ENCODE measurements around the gene PGLYRP4.

The PGLYRP4 gene

GRCh38 chr1:153348511-153349362, at the start of gene PGLYRP4:
PGLYRP4 (minus strand) TSS chr1:153348841; CDS start chr1:153347932, 909 bp downstream.
- DNase-seq = no peak

DNA sequence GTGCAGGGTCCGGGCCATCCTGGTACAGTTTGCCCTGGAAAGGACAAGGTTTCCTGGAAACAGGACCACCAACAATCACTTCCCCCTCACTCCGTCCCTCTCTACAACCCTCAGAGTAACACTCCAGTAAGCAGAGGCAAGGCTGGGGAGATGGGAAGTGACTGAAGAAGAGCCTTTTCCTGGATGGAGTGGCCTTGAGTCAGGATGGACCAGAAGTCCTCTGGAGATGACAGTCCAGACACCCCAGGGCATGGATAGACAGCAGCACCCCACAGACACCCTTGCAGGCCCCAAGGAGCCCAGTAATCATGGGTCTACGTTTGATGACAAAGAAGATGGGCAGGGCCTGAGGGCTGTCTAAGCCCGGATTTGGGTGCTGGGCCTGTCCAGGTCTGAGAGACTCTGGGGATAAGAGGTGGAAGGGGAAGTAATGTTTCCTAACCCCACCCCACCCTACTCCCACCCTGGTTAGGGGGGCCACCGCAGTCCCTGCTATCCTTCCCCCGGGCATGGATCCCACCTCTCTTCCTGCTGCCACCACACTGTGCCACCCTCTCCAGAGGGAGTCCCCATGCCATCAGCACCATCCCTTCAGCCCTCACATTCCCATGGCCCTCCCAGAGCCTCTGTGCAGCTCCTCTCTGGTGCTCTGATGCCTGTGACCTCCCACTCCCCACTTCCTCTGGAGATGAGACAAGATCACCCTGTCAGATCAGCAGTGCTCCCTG, 49.4 kb upstream of the PGLYRP4 start:
- no peak for DNase-seq

DNA sequence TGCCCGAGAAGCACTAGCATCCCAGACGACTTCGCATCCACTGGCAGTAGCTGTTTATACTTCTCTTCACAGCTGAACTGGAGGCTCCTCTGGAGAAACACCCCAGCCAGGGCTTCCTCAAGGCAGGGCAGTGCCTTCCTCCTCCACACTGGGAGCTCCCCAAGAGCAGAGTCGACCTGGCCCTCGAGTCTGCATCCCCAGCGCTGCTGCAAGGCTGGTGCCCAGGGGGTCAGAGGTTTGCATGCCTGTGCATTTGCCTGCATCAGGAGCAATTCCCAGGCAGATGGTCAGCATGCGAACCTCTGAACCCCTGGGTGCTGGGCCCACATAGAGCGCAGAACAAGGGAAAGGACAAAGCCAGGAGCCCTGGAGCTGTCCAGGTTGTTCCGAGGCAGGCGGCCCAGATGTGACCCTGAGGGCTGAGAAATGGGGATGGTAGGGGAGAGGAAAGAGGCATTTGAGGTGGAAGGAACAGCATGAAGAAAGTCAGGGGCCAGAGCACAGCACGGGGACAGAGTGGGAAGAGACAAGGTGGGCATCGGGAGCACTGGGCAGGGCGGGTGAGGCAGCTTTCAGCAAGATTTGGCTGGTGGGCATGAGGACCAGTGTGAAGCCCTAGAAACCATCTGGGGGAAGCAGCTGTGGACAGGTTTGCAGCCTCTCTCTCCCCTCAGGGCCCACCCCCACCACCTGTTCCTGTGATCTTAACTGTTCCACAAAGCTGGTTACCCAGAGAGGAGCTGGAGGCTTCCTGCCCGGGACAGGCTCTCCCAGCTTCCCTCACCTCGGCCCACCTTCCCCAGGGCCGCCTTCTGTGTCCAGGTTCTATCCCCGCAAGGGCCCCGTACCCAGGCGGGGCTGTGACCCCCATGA, 48.6 kb upstream of the PGLYRP4 start:
- DNase-seq = no peak

DNA sequence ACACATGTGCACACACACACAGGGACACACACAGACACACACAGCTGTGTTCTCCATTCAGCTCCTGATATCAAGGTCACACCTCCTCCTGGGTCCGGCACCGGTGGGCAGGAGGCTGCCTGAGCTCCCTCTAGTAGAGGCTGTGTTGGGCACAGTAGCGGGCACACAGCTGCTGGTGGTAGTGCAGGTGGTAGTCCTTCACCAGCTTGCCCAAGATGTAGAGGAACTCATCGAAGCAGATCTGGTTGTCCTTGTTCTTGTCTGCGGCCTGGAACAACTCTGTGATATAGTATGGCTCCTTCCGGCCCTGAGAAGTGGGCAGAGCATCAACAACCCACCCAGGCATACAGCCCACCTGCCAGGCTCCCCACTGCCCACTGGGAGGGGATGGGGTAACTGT, 47.8 kb upstream of the PGLYRP4 start:
- no peak for DNase-seq

GRCh38 chr1:153395776-153396175, 47.1 kb upstream of the PGLYRP4 start:
- DNase-seq = no peak

GRCh38 chr1:153395136-153395685, 46.6 kb upstream of the PGLYRP4 start:
- DNase-seq = no peak

DNA sequence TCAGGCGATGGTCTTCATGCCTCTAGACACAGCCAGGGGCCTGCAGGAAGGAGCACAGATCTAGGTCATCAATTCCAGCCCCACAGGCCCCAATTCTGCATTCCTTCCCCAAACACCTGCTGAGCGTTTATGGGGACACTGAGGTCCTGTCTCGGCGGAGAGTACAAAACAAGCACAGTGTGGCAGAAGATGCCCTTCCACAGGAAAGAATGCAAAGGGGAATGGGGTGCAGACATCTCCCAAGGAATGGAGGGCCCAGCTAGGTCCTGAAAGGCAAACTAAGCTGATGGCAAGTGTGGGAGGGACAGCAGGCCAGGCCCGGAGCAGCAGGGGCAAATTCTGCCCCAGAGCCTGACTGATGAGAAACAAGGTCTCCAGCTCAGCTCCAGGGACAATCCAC, 45.8 kb upstream of the PGLYRP4 start:
- no peak for DNase-seq

DNA sequence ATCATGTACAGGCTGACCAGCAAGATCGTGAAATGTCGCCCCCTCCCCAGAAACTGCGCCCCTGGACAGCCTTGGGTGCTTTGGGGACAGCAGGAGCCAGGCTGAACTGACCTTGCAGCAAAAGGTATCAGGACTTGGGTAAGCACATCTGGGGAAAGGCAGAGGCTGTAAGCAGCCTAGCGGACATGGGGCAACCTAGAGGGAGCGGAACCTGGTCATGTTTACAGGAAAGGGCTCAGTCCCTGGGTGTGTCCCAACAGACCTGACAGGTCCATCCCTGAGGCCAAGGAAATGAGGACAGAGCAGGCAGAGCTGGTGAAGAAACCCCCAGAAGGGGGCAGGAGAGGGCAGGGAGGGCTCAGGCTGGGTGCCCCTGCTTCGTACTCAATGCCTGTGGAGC, 45.3 kb upstream of the PGLYRP4 start:
- no peak for DNase-seq

GRCh38 chr1:153392822-153393221, 44.2 kb upstream of the PGLYRP4 start:
- DNase-seq = no peak

DNA sequence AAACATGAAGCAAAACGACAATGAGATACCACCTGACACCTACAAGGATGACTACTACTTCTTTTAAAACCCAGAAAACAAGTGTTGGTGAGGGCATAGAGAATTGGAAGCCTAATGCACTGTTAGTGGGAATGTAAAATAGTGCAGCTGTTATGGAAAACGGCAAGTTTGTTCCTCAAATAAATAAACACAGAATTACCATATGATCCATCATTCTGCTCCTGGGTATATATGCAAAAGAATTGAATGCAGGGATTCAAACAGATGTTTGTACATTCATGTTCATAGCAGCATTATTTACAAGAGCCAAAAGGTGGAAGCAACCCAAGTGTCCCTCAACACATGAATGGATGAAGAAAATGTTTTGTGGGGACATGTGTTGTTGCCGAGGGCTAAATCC, 43.6 kb upstream of the PGLYRP4 start:
- DNase-seq = no peak

GRCh38 chr1:153390938-153391710, 42.5 kb upstream of the PGLYRP4 start, which contains the start of gene S100A8:
S100A8 (minus strand) TSS chr1:153391073; CDS start chr1:153390535, 538 bp downstream.
- no peak for DNase-seq

DNA sequence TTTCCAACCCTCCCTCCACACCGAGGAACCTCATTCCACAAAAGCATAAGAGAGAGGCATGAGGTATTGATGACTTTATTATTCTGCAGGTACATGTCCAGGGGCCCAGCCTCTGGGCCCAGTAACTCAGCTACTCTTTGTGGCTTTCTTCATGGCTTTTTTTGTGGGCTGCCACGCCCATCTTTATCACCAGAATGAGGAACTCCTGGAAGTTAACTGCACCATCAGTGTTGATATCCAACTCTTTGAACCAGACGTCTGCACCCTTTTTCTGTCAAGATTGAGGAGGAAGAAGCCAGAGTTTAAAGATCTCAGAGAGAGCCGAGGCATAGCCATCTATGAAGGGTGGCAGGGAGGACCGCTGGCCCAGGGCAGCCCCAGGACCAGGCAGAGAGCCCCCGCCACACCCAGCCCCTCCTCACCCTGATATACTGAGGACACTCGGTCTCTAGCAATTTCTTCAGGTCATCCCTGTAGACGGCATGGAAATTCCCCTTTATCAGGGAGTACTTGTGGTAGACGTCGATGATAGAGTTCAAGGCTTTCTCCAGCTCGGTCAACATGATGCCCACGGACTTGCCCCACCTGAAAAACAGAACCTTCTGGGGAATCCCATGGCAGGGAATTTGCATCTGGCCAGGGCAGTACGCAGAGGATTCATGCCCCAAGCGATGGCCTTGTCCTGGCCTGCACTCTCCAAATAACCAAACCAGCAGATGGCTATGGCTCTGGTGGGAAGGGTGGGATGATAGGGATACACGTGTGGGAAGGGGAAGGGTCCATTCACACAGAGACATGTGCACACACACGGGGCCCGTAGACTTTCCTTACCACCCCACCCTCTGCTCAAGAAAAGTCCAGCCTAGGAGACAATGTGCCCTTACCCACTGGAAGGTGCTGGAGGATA, 41.6 kb upstream of the PGLYRP4 start:
- no peak for DNase-seq

DNA sequence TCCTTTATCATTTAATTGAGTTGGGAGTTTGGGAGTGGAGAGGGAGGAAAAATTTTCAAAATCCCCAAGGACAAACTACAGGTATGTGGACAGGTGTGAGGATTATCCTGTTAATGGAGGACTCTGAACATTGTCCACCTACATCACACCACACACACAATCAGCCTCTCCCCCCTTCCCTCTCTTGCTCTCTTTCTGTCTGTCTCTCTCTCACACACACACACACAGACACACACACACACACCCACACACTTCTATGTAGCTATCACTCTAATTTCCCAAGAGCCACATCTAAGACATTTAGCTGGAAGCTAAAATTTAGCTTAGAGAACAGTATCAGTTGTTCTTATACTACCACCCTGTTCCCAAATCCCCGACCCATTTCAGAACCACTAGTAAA, 40.8 kb upstream of the PGLYRP4 start:
- no peak for DNase-seq

DNA sequence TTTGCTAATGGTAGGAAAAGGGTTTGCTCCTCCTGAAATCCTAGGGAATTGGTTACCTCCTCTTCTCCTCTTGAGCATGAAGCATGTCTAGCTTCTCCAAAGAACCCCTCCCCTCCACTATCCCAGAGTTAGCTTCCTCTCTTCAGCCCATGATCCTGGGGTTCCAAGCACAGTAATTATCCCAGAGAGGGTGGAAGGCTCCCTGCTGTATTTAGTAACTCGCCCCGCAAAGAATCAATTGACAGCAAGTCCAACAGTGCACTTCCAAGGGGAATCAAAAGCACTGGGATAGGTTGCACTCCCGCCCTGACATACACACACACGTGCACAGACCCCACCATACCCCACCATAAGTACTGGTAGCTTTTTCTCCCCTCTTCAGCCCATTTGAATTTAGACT, 39.1 kb upstream of the PGLYRP4 start:
- no peak for DNase-seq

- no peak for DNase-seq
Observed at GRCh38 chr1:153387001-153387400, 38.4 kb upstream of the PGLYRP4 start.

DNA sequence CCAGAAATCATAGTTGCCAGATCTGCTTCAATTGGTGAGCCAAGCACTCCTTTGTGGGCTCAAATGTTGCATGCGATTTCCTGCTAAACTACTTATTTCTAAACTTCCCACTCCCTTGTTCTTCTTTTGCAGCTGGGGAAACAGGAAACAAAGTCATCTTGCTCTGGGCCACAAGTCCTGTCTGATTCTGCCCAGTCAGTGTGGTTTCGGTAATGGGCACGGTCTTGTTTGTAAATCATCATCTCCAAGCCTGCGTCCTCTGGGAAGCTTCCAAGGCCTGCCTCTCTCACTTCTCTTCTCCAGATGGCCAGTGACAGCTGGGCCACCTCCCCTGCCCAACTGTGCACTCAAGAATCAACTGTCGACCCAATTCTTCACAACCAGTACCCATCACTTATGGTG, 37.9 kb upstream of the PGLYRP4 start:
- DNase-seq = no peak

- DNase-seq = no peak
Observed at GRCh38 chr1:153384958-153385580, 36.4 kb upstream of the PGLYRP4 start.

- DNase-seq = no peak
Observed at GRCh38 chr1:153380711-153381110, 32.1 kb upstream of the PGLYRP4 start.

GRCh38 chr1:153379591-153379990, 30.9 kb upstream of the PGLYRP4 start:
- no peak for DNase-seq

DNA sequence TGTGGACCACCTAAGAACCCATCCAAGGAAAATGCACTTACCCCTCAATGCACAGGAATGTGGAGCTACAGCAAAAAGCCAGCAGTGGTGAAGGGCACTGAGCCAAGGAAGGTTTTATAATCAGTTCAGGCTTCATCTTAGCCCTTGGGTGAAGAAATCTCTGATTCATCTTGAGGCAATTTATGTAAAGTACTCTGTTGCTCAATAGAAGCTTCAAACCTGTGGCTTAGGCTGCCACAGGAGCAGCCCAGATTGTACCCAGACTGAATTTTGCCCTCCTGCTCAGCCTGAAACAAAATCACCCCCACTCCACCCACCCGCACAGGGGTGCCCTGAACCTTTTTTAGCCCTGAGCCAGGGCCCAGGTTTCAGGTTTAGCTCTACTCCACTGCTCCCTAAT, 26.9 kb upstream of the PGLYRP4 start, which contains the start of gene S100A12:
Gene S100A12, minus strand, starts transcription at position 111 of the 400 bp plus-strand sequence. CDS start 1,029 bp downstream, outside the sequence.
- no peak for DNase-seq

All from activated CD4-positive, alpha-beta T cell treated with anti-CD3 and anti-CD28 coated beads for 1 hour (primary cell).